ENCODE data around the gene SCGB2B2.

The SCGB2B2 gene

DNA sequence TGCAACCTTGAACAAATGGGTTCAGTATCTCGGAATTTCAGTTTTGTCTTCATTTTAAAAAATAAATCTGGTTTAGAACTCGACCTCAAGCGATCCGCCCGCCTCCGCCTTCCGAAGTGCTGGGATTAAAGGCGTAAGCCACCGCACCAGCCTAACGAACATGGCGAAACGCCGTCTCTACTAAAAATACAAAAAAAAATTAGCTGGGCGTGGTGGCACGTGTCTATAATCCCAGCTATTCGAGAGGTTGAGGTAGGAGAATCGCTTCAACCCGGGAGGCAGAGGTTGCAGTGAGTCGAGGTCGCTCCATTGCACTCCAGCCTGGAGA lies 1.1 kb upstream of the SCGB2B2 start:
- TF ChIP-seq CTCF (IDR thresholded peaks at IDR 0.05) = no peak
- Histone ChIP-seq H3K4me1 (ENCODE audit: control insufficient read depth in 1 of 2, insufficient read depth in 1 of 2, low read depth in 1 of 2, low read length in 1 of 2) (peaks cover 11 to 14% of the 10 kb centered on the region in 2 experiments), H3K9me3 (peaks cover 24% of the 10 kb centered on the region), H3K27me3 (peaks cover 33% of the 10 kb centered on the region), H3K36me3 (peaks cover 15% of the 10 kb centered on the region), H3K4me3 (ENCODE audit: low read depth in 1 of 2, low read length in 1 of 2) (peak overlapping the region; percentile 67 to 71), H3K27ac (peak overlapping the region; percentile 78)

- peak within 1 kb of the TSS; percentile 67 to 71 for H3K4me3 ChIP-seq (ENCODE audit: low read depth in 1 of 2, low read length in 1 of 2)
- peaks cover 36% of the 10 kb centered on the region for H3K27me3 ChIP-seq
- H3K27ac ChIP-seq = peak within 1 kb of the TSS; percentile 78
- peaks cover 24% of the 10 kb centered on the region for H3K9me3 ChIP-seq
- peaks cover 10% of the 10 kb centered on the region for H3K36me3 ChIP-seq
- TF ChIP-seq CTCF (IDR thresholded peaks at IDR 0.05) = no peak
- H3K4me1 ChIP-seq (ENCODE audit: control insufficient read depth in 1 of 2, insufficient read depth in 1 of 2, low read depth in 1 of 2, low read length in 1 of 2) = peaks cover 11 to 14% of the 10 kb centered on the region in 2 experiments
Measured at GRCh38 chr19:34677386-34678084, 576 bp upstream of the SCGB2B2 start, which contains the start of gene ZNF302. Gene ZNF302, plus strand, starts transcription at chr19:34677678. Its CDS starts 1,127 bp downstream, at chr19:34678805.

DNA sequence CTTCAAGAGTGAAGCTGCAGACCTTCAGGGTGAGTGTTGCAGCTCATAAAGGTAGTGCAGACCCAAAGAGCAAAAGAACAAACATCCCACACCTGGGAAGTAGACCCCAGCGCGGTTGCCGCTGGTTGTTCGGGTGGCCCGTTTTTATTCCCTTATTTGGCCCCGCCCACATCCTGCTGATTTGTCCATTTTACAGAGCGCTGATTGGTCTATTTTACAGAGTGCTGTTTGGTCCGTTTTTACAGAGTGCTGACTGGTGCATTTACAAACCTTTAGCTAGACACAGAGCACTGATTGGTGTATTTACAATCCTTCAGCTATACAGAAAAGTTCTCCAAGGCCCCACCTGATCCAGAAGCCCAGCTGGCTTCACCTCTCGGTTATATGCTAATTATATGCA lies 1.0 kb downstream of the SCGB2B2 start:
- Histone ChIP-seq H3K27ac (no peak overlapping the region), H3K4me3 (ENCODE audit: low read depth in 1 of 2, low read length in 1 of 2) (no peak overlapping the region), H3K4me1 (ENCODE audit: control insufficient read depth in 1 of 2, insufficient read depth in 1 of 2, low read depth in 1 of 2, low read length in 1 of 2) (peaks cover 11 to 14% of the 10 kb centered on the region in 2 experiments), H3K36me3 (peaks cover 8% of the 10 kb centered on the region), H3K27me3 (peaks cover 47% of the 10 kb centered on the region), H3K9me3 (peaks cover 13% of the 10 kb centered on the region)
- no peak for TF ChIP-seq CTCF (IDR thresholded peaks at IDR 0.05)

DNA sequence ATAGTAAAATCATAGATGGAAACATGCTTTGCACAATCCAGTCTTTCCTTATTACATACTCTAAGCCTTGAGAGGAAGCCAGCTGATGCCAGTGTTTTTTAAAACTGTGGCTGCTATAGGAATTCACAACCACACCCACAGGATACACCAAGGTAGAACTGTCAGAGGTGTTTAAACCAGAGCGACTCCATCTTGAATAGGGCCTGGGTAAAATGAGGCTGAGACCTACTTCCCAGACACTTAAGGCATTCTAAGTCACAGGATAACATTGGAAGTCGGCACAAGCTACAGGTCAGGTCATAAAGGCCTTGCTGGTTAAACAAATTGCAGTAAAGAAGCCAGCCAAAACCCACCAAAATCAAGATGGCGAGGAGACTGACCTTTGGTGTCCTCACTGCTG lies 1.7 kb downstream of the SCGB2B2 start:
- TF ChIP-seq CTCF (IDR thresholded peaks at IDR 0.05) = no peak
- peaks cover 7% of the 10 kb centered on the region for H3K9me3 ChIP-seq
- H3K4me1 ChIP-seq (ENCODE audit: control insufficient read depth in 1 of 2, insufficient read depth in 1 of 2, low read depth in 1 of 2, low read length in 1 of 2) = peaks cover 11 to 14% of the 10 kb centered on the region in 2 experiments
- H3K36me3 ChIP-seq = peaks cover 8% of the 10 kb centered on the region
- peaks cover 47% of the 10 kb centered on the region for H3K27me3 ChIP-seq
- H3K27ac ChIP-seq = no peak overlapping the region
- H3K4me3 ChIP-seq (ENCODE audit: low read depth in 1 of 2, low read length in 1 of 2) = no peak overlapping the region

DNA sequence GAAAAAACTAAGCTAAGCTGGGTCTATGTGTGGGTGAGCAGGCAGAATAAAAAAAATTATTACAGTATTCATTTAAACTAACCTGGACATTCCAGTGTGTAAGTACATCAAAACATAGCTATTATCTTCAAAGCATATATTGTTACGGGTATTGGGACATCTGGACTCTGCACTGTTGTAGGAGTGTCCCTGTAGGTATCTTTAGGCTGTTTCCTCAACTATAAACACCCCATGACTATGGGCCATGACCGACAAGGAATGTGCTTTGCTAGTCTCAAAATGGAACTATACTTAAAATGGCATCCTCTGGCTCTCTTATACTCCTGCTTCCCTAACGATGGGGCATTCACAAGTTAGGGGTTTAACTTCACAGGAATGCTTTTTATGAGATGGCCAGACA lies 3.4 kb downstream of the SCGB2B2 start:
- Histone ChIP-seq H3K36me3 (no peaks in the 10 kb centered on the region), H3K9me3 (peaks cover 7% of the 10 kb centered on the region)
- no peak for TF ChIP-seq CTCF (IDR thresholded peaks at IDR 0.05)

More for the DNA sequence above, 3.4 kb downstream of the SCGB2B2 start:
- H3K4me3 ChIP-seq (ENCODE audit: low read depth in 1 of 2, low read length in 1 of 2) = no peak overlapping the region
- H3K27ac ChIP-seq = no peak overlapping the region
- peaks cover 11 to 14% of the 10 kb centered on the region in 2 experiments for H3K4me1 ChIP-seq (ENCODE audit: control insufficient read depth in 1 of 2, insufficient read depth in 1 of 2, low read depth in 1 of 2, low read length in 1 of 2)
- peaks cover 47% of the 10 kb centered on the region for H3K27me3 ChIP-seq
